Right hindlimb (tissue), 1 donor: ENCODE results near the gene TPP2.

Experiments
- DNase-seq: peaks from one replicate; pipeline ENCODE4 v3.0.0-alpha.2; 2018

The TPP2 gene

GRCh38 chr13:102597029-102597961 lies 509 bp downstream of the TPP2 start:
- peak; percentile 39 for DNase-seq

GRCh38 chr13:102598061-102598460 lies 1.3 kb downstream of the TPP2 start:
- no peak for DNase-seq

GRCh38 chr13:102599426-102600012 lies 2.7 kb downstream of the TPP2 start:
- no peak for DNase-seq

- DNase-seq: no peak
Observed at GRCh38 chr13:102606537-102607309, 9.9 kb downstream of the TPP2 start.

DNA sequence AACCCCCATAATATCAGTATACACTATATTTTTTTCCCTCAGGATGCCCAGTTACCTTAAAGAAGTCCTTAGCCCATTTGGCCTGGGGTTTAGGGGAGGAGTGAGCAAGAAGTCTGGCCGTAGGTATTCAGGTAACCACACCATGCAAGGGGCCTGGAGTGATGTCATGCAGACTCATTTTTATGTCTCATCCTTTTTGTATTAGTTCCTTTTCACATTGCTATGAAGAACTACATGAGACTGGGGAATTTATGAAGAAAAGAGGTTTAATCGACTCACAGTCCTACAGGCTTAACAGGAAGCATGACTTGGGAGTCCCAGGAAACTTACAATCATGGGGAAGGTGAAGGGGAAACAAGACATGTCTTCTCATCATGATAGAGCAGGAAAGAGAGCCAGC lies 12.2 kb downstream of the TPP2 start:
- DNase-seq: no peak

GRCh38 chr13:102609696-102610095 lies 12.9 kb downstream of the TPP2 start:
- no peak for DNase-seq

DNA sequence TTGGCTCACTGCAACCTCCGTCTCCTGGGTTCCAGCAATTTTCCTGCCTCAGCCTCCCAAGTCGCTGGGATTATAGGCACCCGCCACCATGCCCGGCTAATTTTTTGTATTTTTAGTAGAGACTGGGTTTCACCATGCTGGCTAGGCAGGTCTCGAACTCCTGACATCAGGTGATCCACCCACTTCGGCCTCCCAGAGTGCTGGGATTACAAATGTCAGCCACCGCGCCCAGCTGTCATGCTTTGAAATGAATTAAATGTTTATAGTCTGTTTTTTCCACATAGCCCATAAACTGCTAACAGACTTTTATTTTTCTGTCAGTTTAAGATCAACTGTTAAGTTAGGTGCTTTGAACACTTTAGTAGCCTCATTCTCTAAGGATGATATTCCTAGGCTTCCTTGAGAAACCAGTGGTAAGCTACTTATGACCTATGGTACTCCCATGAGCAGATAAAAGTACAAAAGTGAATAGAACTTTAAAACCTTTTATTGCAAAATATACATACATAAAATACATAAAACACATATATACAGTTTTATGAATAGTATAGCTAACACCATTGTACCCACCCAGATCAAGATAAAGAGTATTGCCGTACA lies 13.6 kb downstream of the TPP2 start:
- DNase-seq: no peak

DNA sequence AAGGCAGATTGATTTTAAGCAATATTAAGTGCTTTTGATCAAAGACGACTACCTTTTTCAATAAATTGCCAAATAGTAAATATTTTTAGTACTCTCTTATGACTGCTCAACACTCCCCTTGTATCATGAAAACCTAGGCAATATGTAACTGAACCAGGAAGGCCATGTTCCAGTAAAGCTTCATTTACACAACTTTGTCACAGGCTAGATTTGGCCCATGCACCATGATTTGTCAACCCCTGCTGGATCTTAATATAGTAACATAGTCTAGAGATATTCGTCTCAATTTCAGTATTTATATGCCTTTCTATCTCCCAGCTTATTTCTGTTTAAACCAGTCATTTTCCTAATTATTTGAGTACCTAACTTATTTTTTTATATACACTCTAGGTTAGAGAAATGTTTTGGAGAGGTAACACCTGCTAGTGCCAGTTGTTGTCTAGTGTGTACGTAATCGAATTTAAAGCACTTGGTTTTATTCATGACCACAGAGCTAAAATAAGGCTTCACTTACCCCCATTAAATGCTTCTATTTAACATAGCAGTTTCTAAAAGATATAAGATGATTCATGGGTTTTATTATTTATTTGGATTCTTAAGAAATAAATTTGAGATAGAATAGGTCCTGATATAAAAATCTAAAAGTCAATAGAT lies 21.0 kb downstream of the TPP2 start:
- DNase-seq: no peak

DNA sequence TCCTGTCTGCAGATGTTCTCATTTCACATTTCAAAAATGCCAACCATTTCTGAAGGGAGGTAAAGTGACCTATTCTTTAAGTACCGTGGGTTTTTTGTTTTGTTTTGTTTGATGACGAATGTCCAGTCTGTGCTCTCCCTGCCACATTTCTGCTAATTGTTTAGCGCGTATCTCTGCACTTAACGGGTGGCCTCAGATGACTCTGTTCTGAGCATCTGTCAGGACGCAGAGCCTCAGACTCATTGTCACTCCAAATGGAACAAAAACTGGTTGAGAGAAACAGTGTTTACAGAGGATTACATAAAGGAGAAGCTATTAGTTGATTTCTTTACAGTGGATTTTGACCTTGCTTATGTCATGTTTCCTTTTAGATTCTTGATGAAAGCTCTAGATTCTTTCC lies 23.7 kb downstream of the TPP2 start:
- no peak for DNase-seq

GRCh38 chr13:102626928-102627327 lies 30.1 kb downstream of the TPP2 start:
- no peak for DNase-seq

- no peak for DNase-seq
Observed at GRCh38 chr13:102628559-102628958, 31.8 kb downstream of the TPP2 start.

DNA sequence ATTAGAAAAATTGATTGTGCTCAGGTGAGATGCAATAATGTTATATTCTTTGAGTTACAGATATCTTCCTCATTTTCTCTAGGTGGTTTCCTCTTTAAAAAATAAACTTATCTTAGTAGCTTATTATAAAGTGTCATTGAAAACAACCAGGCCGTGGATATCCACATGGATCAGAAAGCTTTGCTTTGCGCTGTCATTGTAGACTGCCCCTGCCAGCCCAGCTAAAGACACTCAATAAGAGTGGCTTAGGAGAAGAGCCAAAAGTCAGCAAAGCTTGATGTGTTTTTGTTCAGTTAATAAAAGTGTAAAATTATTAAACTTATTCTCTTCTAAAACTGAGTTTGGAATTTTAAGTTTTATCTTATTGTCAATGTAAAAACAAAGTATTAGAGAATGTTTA lies 34.4 kb downstream of the TPP2 start:
- DNase-seq: no peak

DNA sequence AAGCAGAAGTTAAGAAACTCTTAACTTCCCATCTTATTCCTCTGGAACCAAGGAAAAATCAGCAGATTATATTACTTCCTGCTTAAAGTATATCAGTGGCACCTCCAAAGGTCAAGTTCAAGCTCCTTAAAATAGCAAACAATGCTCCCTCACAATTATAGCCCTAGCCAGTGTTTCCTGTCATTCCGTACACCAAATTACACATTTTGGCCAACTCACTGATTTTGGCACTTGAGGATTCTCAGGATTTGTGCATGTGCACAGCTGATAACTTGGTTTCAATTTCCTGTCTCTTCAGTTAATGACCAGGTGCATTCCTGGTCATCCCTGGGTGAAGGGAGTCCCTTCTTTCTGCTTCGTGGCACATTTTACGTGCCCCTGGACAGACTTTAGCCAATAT lies 42.0 kb downstream of the TPP2 start:
- DNase-seq: no peak

DNA sequence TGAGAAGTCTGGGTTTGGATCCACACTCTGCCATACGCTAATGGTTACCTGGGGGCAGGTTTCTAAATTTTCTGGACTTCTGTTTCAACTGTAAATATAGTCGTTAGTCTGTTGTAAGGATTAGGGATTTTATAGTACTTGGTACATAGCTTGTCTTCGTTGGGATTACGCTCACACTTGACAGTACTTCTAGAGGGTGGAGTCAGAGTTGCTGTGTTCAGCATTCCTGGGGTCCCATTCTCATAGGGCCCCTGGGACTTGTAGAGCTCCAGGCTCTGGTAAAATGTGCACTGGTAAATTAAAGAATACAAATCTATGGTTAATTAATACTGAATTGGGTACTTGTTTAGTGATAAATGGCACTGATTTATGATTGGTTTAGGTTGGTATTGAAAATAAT lies 45.2 kb downstream of the TPP2 start:
- DNase-seq: no peak

GRCh38 chr13:102642475-102642874 lies 45.7 kb downstream of the TPP2 start:
- DNase-seq: no peak

- DNase-seq: no peak
Observed at GRCh38 chr13:102643656-102644055, 46.9 kb downstream of the TPP2 start.

DNA sequence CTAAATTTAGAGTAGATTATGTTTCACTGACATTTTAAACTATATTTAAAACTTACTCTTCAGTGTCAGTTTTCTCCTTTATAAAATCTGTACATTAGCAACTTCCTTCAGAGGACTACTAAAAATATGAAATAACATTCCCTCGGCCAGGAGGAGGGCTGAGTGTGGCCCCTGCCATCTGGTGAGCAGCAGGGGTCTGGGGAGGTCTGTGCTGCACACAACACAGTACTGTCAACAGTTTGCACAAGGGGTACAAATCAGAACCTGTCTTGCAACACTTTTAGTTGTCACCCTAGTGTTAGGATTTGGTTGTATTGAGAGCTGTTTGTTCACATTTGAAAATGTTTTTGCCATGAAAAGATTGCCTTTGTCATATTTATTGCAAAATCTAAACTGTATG lies 48.9 kb downstream of the TPP2 start:
- no peak for DNase-seq

DNA sequence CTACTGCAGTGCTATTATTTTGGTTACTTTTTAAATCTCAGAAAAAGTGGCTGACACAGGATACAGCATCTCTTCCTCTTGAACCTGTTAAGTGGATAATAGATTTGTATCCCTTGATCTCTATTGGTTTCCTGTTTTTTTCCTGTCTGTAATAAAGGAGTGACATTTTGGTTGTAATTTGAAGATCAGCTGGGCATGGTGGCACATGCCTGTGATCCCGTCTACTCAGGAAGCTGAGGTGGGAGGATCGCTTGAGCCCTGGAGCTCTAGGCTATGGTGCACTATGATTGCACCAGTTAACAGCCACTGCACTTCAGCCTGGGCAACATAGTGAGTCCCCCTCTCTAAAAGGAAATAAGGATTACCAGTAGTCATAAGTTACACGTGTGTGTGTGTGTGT lies 51.3 kb downstream of the TPP2 start:
- DNase-seq: no peak

DNA sequence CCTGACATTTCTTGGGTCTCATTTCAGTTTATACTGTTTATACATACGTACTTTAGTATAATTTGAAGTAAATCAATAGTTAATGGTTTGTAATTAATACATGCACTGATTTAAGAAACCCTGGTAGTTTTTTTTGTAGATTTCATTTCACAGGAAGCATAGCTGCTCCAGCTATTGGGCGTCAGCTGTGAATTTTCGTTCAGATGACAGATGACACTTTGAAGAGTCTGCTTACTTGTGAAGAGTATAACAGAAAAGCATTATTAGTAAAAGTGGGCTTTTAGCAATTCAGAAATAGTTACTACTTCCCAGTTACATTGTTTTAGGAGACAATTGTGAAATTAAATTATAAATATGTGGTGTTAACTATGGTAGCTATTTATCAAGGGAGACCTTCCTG lies 53.7 kb downstream of the TPP2 start:
- no peak for DNase-seq

DNA sequence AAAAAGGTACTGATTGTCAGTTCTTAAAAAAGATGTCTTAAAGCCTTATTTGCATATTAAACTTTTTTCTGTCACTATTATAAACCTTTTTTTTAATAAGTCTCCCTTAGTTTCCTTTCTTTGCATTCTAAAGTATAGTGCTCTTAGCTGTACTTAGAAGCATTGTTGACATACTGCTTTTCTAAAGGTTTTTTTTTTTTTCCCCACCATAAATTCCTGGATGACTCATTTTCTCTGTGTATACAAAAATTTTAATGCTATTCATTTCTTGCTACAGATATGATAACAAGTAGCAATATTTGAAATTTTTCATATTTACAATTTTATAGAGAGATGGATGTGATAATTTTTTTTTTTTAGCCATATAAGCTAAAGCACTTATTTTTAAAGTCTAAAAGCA lies 54.6 kb downstream of the TPP2 start:
- DNase-seq: no peak

GRCh38 chr13:102651892-102652291 lies 55.1 kb downstream of the TPP2 start:
- no peak for DNase-seq

DNA sequence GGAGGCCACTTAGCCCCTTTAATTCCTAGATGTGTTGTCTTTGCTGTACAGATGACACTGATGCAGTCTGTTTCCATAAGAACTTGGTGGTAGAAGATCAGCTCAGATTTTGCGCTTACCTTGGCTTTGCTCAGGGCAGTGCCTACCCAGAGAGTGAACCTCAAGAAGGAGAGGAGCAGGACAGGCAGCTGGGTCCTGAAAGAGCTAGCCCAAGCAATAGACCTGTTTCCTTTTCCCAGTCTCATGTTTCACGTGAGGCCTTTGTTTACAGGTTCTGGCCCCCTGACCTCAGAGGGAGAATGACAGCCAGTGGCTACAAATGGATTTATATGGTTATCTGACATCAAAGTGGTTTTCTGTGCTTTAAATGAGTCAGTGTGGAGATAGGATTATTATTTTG lies 58.0 kb downstream of the TPP2 start:
- DNase-seq: no peak

DNA sequence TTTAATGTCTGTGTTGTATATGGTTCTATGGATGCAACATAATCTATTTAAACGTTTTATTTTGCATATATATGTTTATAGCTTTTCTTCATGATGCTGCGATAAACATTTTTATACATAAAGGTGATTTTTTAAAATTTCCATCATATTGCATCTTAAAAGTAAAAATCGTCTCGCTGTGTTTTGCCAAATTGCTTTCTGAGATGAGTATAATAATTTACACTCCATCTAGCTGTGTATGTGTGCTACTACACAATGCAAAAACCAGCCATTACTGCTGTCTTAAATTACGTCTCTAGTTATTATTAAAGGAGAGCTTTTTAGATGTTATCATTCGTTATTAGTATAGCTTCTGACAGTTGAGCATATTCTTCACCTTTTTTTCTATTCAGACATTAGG lies 60.8 kb downstream of the TPP2 start:
- no peak for DNase-seq
